ENCODE measurements around the gene TMEM47. TPM values are rescaled to one million over a fixed set of nuclear protein-coding genes. Genes with fewer than 3 reads are reported as not detected.

The TMEM47 gene
- total RNA-seq, 2 donors from 2014 or later: not detected

- ATAC-seq: no peak
- no peaks in the 10 kb centered on the region for H3K36me3 Mint-ChIP-seq
- H3K9me3 Mint-ChIP-seq: no peaks in the 10 kb centered on the region
- DNase-seq (ENCODE audit: low spot score in 2 of 2): no peak
- no peak overlapping the region for H3K27ac Mint-ChIP-seq
These were observed 32.7 kb downstream of the TMEM47 start for GRCh38 chrX:34624416-34624815.

GRCh38 chrX:34619920-34620319, 37.2 kb downstream of the TMEM47 start:
- DNase-seq (ENCODE audit: low spot score in 2 of 2) (no peak), ATAC-seq (no peak)
- H3K36me3 Mint-ChIP-seq: no peaks in the 10 kb centered on the region
- no peak overlapping the region for H3K27ac Mint-ChIP-seq
- H3K9me3 Mint-ChIP-seq: no peaks in the 10 kb centered on the region

- no peaks in the 10 kb centered on the region for H3K36me3 Mint-ChIP-seq
- H3K27ac Mint-ChIP-seq: no peak overlapping the region
- DNase-seq (ENCODE audit: low spot score in 2 of 2) (no peak), ATAC-seq (no peak)
- H3K9me3 Mint-ChIP-seq: peaks cover 0 to 5% of the 10 kb centered on the region in 2 donors
These were observed 45.0 kb downstream of the TMEM47 start for GRCh38 chrX:34612036-34612435.

- Mint-ChIP-seq H3K36me3 (peaks cover 0 to 12% of the 10 kb centered on the region in 2 donors), H3K9me3 (peaks cover 12 to 17% of the 10 kb centered on the region in 2 donors), H3K27ac (no peak overlapping the region)
- no peak for ATAC-seq
- DNase-seq (ENCODE audit: low spot score in 2 of 2): no peak
These were observed 58.7 kb downstream of the TMEM47 start for GRCh38 chrX:34598362-34598761.

GRCh38 chrX:34586936-34587335, 70.1 kb downstream of the TMEM47 start:
- no peak for ATAC-seq

GRCh38 chrX:34586346-34586911, 70.7 kb downstream of the TMEM47 start:
- Mint-ChIP-seq H3K27ac (no peak overlapping the region), H3K36me3 (no peaks in the 10 kb centered on the region), H3K9me3 (no peaks in the 10 kb centered on the region)
- DNase-seq (ENCODE audit: low spot score in 2 of 2) (no peak), ATAC-seq (no peak)

More at GRCh38 chrX:34586936-34587335, 70.1 kb downstream of the TMEM47 start:
- DNase-seq (ENCODE audit: low spot score in 2 of 2): no peak
- Mint-ChIP-seq H3K36me3 (no peaks in the 10 kb centered on the region), H3K9me3 (no peaks in the 10 kb centered on the region), H3K27ac (no peak overlapping the region)

- Mint-ChIP-seq H3K36me3 (no peaks in the 10 kb centered on the region), H3K9me3 (no peaks in the 10 kb centered on the region), H3K27ac (no peak overlapping the region)
- no peak for DNase-seq (ENCODE audit: low spot score in 2 of 2)
- no peak for ATAC-seq
These were observed 71.5 kb downstream of the TMEM47 start for GRCh38 chrX:34585561-34585960.

- DNase-seq (ENCODE audit: low spot score in 2 of 2) (no peak), ATAC-seq (no peak)
- no peaks in the 10 kb centered on the region for H3K9me3 Mint-ChIP-seq
- no peaks in the 10 kb centered on the region for H3K36me3 Mint-ChIP-seq
- H3K27ac Mint-ChIP-seq: no peak overlapping the region
These were observed 72.3 kb downstream of the TMEM47 start for GRCh38 chrX:34584781-34585180.

- Mint-ChIP-seq H3K36me3 (no peaks in the 10 kb centered on the region), H3K27ac (no peak overlapping the region), H3K9me3 (no peaks in the 10 kb centered on the region)
- ATAC-seq: no peak
- DNase-seq (ENCODE audit: low spot score in 2 of 2): no peak
These were observed 77.0 kb downstream of the TMEM47 start for GRCh38 chrX:34580069-34580468.

GRCh38 chrX:34578237-34578636, 78.8 kb downstream of the TMEM47 start:
- ATAC-seq: no peak
- H3K36me3 Mint-ChIP-seq: no peaks in the 10 kb centered on the region
- H3K9me3 Mint-ChIP-seq: no peaks in the 10 kb centered on the region
- no peak for DNase-seq (ENCODE audit: low spot score in 2 of 2)
- no peak overlapping the region for H3K27ac Mint-ChIP-seq

All from activated naive CD4-positive, alpha-beta T cell treated with anti-CD3 and anti-CD28 coated beads, Interleukin-2, amount 50 U/mL, for 72 hours (primary cell).